Epithelial cell of proximal tubule (primary cell): ENCODE data around the gene USP40. TPM values are rescaled to one million over a fixed set of nuclear protein-coding genes. Genes with fewer than 3 reads are reported as not detected.

ENCODE experiments used
- DNase-seq: peaks from one replicate; pipeline ENCODE4 v3.0.0-alpha.2; 2011; ENCODE audit warnings: low read depth
- H3K4me3 ChIP-seq: 2 replicates; pipeline ENCODE4 v1.5.1; 2011; ENCODE audit warnings: low read depth, mild to moderate bottlenecking, low read length
- CTCF ChIP-seq: conservative IDR thresholded peaks from 2 replicates; pipeline ENCODE4 v1.5.1; 2012; ENCODE audit warnings: low read depth, mild to moderate bottlenecking, low read length
- total RNA-seq: library from RNA; depleted of rRNA; stranded (reverse); fragments of >200 nt; gene quantifications from 2 replicates; pipeline ENCODE4 v1.2.3, GENCODE V29; 2015

Gene USP40
- total RNA-seq, 1 donor from 2014 or later: 33.6 TPM

GRCh38 chr2:233455006-233455405 is 111.6 kb downstream of the USP40 start:
- H3K4me3 ChIP-seq: no peak overlapping the region
- no peak for DNase-seq
- no peak for TF ChIP-seq CTCF

- H3K4me3 ChIP-seq: no peak overlapping the region
- TF ChIP-seq CTCF: no peak
- DNase-seq: no peak
Observed at GRCh38 chr2:233453916-233454315, 112.7 kb downstream of the USP40 start.

- no peak for TF ChIP-seq CTCF
- DNase-seq: no peak
Observed at GRCh38 chr2:233453111-233453915, 113.3 kb downstream of the USP40 start.

GRCh38 chr2:233451950-233452349 is 114.6 kb downstream of the USP40 start:
- no peak for DNase-seq
- TF ChIP-seq CTCF: no peak
- H3K4me3 ChIP-seq: no peak overlapping the region

More at GRCh38 chr2:233453111-233453915, 113.3 kb downstream of the USP40 start:
- no peak overlapping the region for H3K4me3 ChIP-seq

GRCh38 chr2:233450864-233451575 is 115.6 kb downstream of the USP40 start:
- no peak for DNase-seq
- no peak overlapping the region for H3K4me3 ChIP-seq
- no peak for TF ChIP-seq CTCF

GRCh38 chr2:233449921-233450863 is 116.4 kb downstream of the USP40 start:
- H3K4me3 ChIP-seq: no peak overlapping the region
- no peak for DNase-seq
- no peak for TF ChIP-seq CTCF
